Gastrocnemius medialis (tissue), 4 donors: ENCODE results near the gene CNNM4. TPM values are rescaled to one million over a fixed set of nuclear protein-coding genes. Genes with fewer than 3 reads are reported as not detected.

Experiments
- ATAC-seq, 2 donors: fragments of 150-250 bp; one replicate each; pipeline ENCODE4 v1.9.1; 2016
- DNase-seq, 2 donors: peaks; one replicate each; pipeline ENCODE4 v3.0.0-alpha.2; 2019
- H3K27ac ChIP-seq, 4 donors: fragments of 200-600 bp; sonication (generic); 1 replicate in 1 of 4; 2 replicates in 3 of 4; pipeline ENCODE4 v1.5.1; 2016 to 2018; ENCODE audit warnings: mild to moderate bottlenecking in 2 of 4, moderate library complexity in 1 of 4
- H3K27me3 ChIP-seq, 3 donors: fragments of 200-600 bp; sonication (generic) in 2 of 3; 1 replicate in 1 of 3; 2 replicates in 2 of 3; pipeline versions ENCODE4 v1.5.1 to v1.6.0; 2016 to 2019; ENCODE audit warnings: mild to moderate bottlenecking in 1 of 3, moderate library complexity in 1 of 3
- H3K36me3 ChIP-seq, 2 donors: fragments of 200-600 bp; sonication (generic) in 1 of 2; one replicate each; pipeline ENCODE4 v1.5.1; 2017 to 2018
- H3K4me1 ChIP-seq, 2 donors: fragments of 200-600 bp; sonication (generic) in 1 of 2; one replicate each; pipeline ENCODE4 v1.5.1; 2016 to 2017; ENCODE audit warnings: mild to moderate bottlenecking in 2 of 2
- H3K4me3 ChIP-seq, 4 donors: fragments of 200-600 bp; sonication (generic) in 3 of 4; 1 replicate in 1 of 4; 2 replicates in 3 of 4; pipeline ENCODE4 v1.5.1; 2016 to 2019; ENCODE audit warnings: mild to moderate bottlenecking in 2 of 4
- H3K9me3 ChIP-seq, 3 donors: fragments of 200-600 bp; sonication (generic) in 2 of 3; 1 replicate in 1 of 3; 2 replicates in 2 of 3; pipeline ENCODE4 v1.5.1; 2016 to 2019
- CTCF ChIP-seq, 5 experiments: fragments of 450-650 bp in 3 of 5; fragments of 200-600 bp in 2 of 5; sonication (generic) in 2 of 5; IDR thresholded peaks in 4 of 5; conservative IDR thresholded peaks in 1 of 5; 1 replicate in 4 of 5; 2 replicates in 1 of 5; pipeline ENCODE4 v1.5.1; 2016 to 2019; ENCODE audit warnings: antibody characterized with exemption in 5 of 5, mild to moderate bottlenecking in 3 of 5, moderate library complexity in 3 of 5
- POLR2A ChIP-seq, 2 donors: fragments of 450-650 bp; IDR thresholded peaks; one replicate each; pipeline ENCODE4 v1.6.1; 2017; ENCODE audit warnings: antibody characterized with exemption in 2 of 2, mild to moderate bottlenecking in 2 of 2, moderate library complexity in 2 of 2
- in situ Hi-C, 4 donors: fragments of 200-750 bp; cut with MboI; loops; one replicate each; pipeline versions ENCODE4 v1.15.0 to v1.8.0; 2017; ENCODE audit warnings: low sequenced_read_pairs in 4 of 4
- intact Hi-C: fragments of 100-400 bp; cut with DNase I; formaldehyde crosslinking; loops from one replicate; pipeline ENCODE4 v1.15.1; 2023; ENCODE audit warnings: low total_unique reads
- total RNA-seq, 4 donors: library from RNA; depleted of rRNA; stranded (reverse); fragments of >200 nt; gene quantifications; one replicate each; pipeline versions ENCODE4 v1.1.0 to v1.2.3, GENCODE V29; 2016

CNNM4 gene
- total RNA-seq, 4 donors from 2014 or later: 5.4 to 20.1 (median 9.1) TPM

GRCh38 chr2:96775160-96775559, 14.5 kb downstream of the CNNM4 start:
- Histone ChIP-seq H3K36me3 (no peaks in the 10 kb centered on the region), H3K27ac (no peak overlapping the region), H3K27me3 (no peaks in the 10 kb centered on the region), H3K4me1 (peaks cover 24 to 27% of the 10 kb centered on the region in 2 donors), H3K9me3 (no peaks in the 10 kb centered on the region), H3K4me3 (no peak overlapping the region)
- DNase-seq (no peak), ATAC-seq (no peak)
- intact Hi-C loops: no loop called here
- in situ Hi-C loops: no loop called here
- TF ChIP-seq CTCF (IDR thresholded peaks at IDR 0.05 in 4 of 5, conservative IDR thresholded peaks at IDR 0.05 in 1 of 5) (no peak), POLR2A (IDR thresholded peaks at IDR 0.05) (no peak)

- TF ChIP-seq POLR2A (IDR thresholded peaks at IDR 0.05) (no peak), CTCF (IDR thresholded peaks at IDR 0.05 in 4 of 5, conservative IDR thresholded peaks at IDR 0.05 in 1 of 5) (no peak)
- ATAC-seq (no peak), DNase-seq (no peak)
- Histone ChIP-seq H3K9me3 (no peaks in the 10 kb centered on the region), H3K36me3 (no peaks in the 10 kb centered on the region), H3K27ac (no peak overlapping the region), H3K4me1 (peaks cover 15 to 31% of the 10 kb centered on the region in 2 donors), H3K4me3 (no peak overlapping the region), H3K27me3 (no peaks in the 10 kb centered on the region)
- intact Hi-C loops (no loop called here), in situ Hi-C loops (no loop called here)
These were observed 22.7 kb downstream of the CNNM4 start for GRCh38 chr2:96783388-96783787.

GRCh38 chr2:96787411-96787810, 26.7 kb downstream of the CNNM4 start:
- no peak for ATAC-seq
- in situ Hi-C loops: no loop called here
- no peak overlapping the region for H3K4me3 ChIP-seq
- H3K27ac ChIP-seq: peak overlapping the region; percentile 88 to 96 (median 92)
- H3K27me3 ChIP-seq: no peaks in the 10 kb centered on the region
- no peak for DNase-seq
- TF ChIP-seq POLR2A (IDR thresholded peaks at IDR 0.05): no peak
- H3K9me3 ChIP-seq: no peaks in the 10 kb centered on the region
- no peaks in the 10 kb centered on the region for H3K36me3 ChIP-seq
- intact Hi-C loops: no loop called here
- peaks cover 22 to 32% of the 10 kb centered on the region in 2 donors for H3K4me1 ChIP-seq

GRCh38 chr2:96788442-96789244, 27.9 kb downstream of the CNNM4 start:
- H3K9me3 ChIP-seq: no peaks in the 10 kb centered on the region
- ATAC-seq (peak; percentile 90 to 93), DNase-seq (peak; percentile 67 to 91)
- H3K36me3 ChIP-seq: no peaks in the 10 kb centered on the region
- intact Hi-C loops (loop anchor here (1.0 kb wide), 1 partner anchor 18 kb away; no protein-coding TSS in a partner anchor), in situ Hi-C loops (no loop called here)
- no peaks in the 10 kb centered on the region for H3K27me3 ChIP-seq
- H3K4me1 ChIP-seq: peaks cover 29 to 31% of the 10 kb centered on the region in 2 donors
- peak overlapping the region; percentile 30 to 33 (median 31) for H3K4me3 ChIP-seq
- peak overlapping the region; percentile 88 to 96 (median 92) for H3K27ac ChIP-seq
- TF ChIP-seq CTCF (IDR thresholded peaks at IDR 0.05 in 4 of 5, conservative IDR thresholded peaks at IDR 0.05 in 1 of 5) (no peak), POLR2A (IDR thresholded peaks at IDR 0.05) (peak; percentile 33 to 51)

GRCh38 chr2:96789245-96789617, 28.5 kb downstream of the CNNM4 start:
- DNase-seq: peak in 1 of 2 donors; percentile 55
- ATAC-seq: peak; percentile 5 to 29
- in situ Hi-C loops: no loop called here
- H3K4me3 ChIP-seq: peak overlapping the region; percentile 30 to 33 (median 31)
- intact Hi-C loops: no loop called here
- TF ChIP-seq POLR2A (IDR thresholded peaks at IDR 0.05) (no peak), CTCF (IDR thresholded peaks at IDR 0.05 in 4 of 5, conservative IDR thresholded peaks at IDR 0.05 in 1 of 5) (no peak)
- H3K36me3 ChIP-seq: no peaks in the 10 kb centered on the region
- peak overlapping the region; percentile 88 to 96 (median 92) for H3K27ac ChIP-seq
- H3K4me1 ChIP-seq: peaks cover 29 to 31% of the 10 kb centered on the region in 2 donors
- H3K9me3 ChIP-seq: no peaks in the 10 kb centered on the region
- no peaks in the 10 kb centered on the region for H3K27me3 ChIP-seq
